SK-N-SH (cell line): ENCODE data around the gene CD79A. TPM values are rescaled to one million over a fixed set of nuclear protein-coding genes. Genes with fewer than 3 reads are reported as not detected.

Experiments used
- CTCF ChIA-PET: fragments of 300-600, 350-600 bp; formaldehyde crosslinking; extraction: SDS; loops from one replicate; lab custom pipeline; 2021; lab: Yijun Ruan, JAX
- POLR2A ChIA-PET: fragments of 350-600 bp; sonication (Branson Sonifier 250); formaldehyde crosslinking; extraction: SDS; loops from one replicate; lab custom pipeline; 2020; ENCODE audit warnings: antibody characterized with exemption, inconsistent platforms; lab: Yijun Ruan, JAX
- DNase-seq: peaks from one replicate; pipeline ENCODE4 v3.0.0; 2012
- H2AFZ ChIP-seq: fragments of 200-600 bp; sonication (generic); 2 replicates; pipeline ENCODE4 v1.8.1; 2016; ENCODE audit warnings: antibody characterized with exemption, mild to moderate bottlenecking, low read depth
- H3F3A ChIP-seq: fragments of 200-600 bp; sonication (generic); replicated peaks from 2 replicates; pipeline ENCODE3; 2016; ENCODE audit warnings: antibody characterized with exemption, mild to moderate bottlenecking; ENCODE audit not compliant: insufficient read depth
- H3K27ac ChIP-seq, 2 experiments: fragments of 200-500 bp in 1 of 2; fragments of 200-600 bp in 1 of 2; sonication (Bioruptor generic) in 1 of 2; sonication (generic), shearing (Covaris generic) in 1 of 2; 2 replicates each; pipeline versions ENCODE4 v1.5.1 to v1.6.1; 2014 to 2016; ENCODE audit warnings: low read depth in 2 of 2, inconsistent platforms in 1 of 2, low read length in 1 of 2, mild to moderate bottlenecking in 1 of 2, mixed read lengths in 1 of 2
- H3K27me3 ChIP-seq: fragments of 200-600 bp; sonication (generic), shearing (Covaris generic); 2 replicates; pipeline ENCODE4 v1.6.1; 2016; ENCODE audit warnings: mixed run types; ENCODE audit not compliant: insufficient read depth
- H3K36me3 ChIP-seq, 2 experiments: fragments of 200-500 bp in 1 of 2; fragments of 200-600 bp in 1 of 2; sonication (Bioruptor generic) in 1 of 2; sonication (generic) in 1 of 2; replicated peaks in 1 of 2; 2 replicates each; pipeline versions ENCODE3 to v1.5.1; 2014 to 2016; ENCODE audit warnings: low read length in 1 of 2, mild to moderate bottlenecking in 1 of 2; ENCODE audit not compliant: insufficient read depth in 2 of 2, control insufficient read depth in 1 of 2
- H3K4me1 ChIP-seq, 2 experiments: fragments of 200-500 bp in 1 of 2; fragments of 200-600 bp in 1 of 2; sonication (Bioruptor generic) in 1 of 2; sonication (generic), shearing (Covaris generic) in 1 of 2; 2 replicates each; pipeline versions ENCODE4 v1.5.1 to v1.6.1; 2014 to 2016; ENCODE audit warnings: low read depth in 1 of 2, low read length in 1 of 2, mixed run types in 1 of 2; ENCODE audit not compliant: insufficient read depth in 2 of 2, control insufficient read depth in 1 of 2
- H3K4me2 ChIP-seq: fragments of 200-600 bp; sonication (generic), shearing (Covaris generic); 2 replicates; pipeline ENCODE4 v1.6.1; 2017; ENCODE audit warnings: mixed run types
- H3K4me3 ChIP-seq, 2 experiments: fragments of 200-500 bp in 1 of 2; fragments of 200-600 bp in 1 of 2; sonication (Bioruptor generic) in 1 of 2; sonication (generic), shearing (Covaris generic) in 1 of 2; 2 replicates each; pipeline versions ENCODE4 v1.5.1 to v1.8.1; 2014 to 2016; ENCODE audit warnings: low read depth in 2 of 2, inconsistent platforms in 1 of 2, low read length in 1 of 2, mild to moderate bottlenecking in 1 of 2, mixed read lengths in 1 of 2, moderate library complexity in 1 of 2
- H3K79me2 ChIP-seq: fragments of 200-600 bp; sonication (generic); 2 replicates; pipeline ENCODE4 v1.8.1; 2017; ENCODE audit warnings: mild to moderate bottlenecking; ENCODE audit not compliant: insufficient read depth
- H3K9ac ChIP-seq: fragments of 200-600 bp; sonication (generic); 2 replicates; pipeline ENCODE4 v1.6.1; 2017; ENCODE audit warnings: mixed run types
- H3K9me2 ChIP-seq: fragments of 200-600 bp; sonication (generic); 2 replicates; pipeline ENCODE4 v1.6.1; 2017; ENCODE audit warnings: mixed run types
- H3K9me3 ChIP-seq: fragments of 200-600 bp; sonication (generic); 2 replicates; pipeline ENCODE4 v1.6.1; 2017; ENCODE audit warnings: mixed run types, mild to moderate bottlenecking, moderate library complexity
- H4K20me1 ChIP-seq: fragments of 200-600 bp; sonication (generic); 2 replicates; pipeline ENCODE4 v1.6.1; 2017; ENCODE audit warnings: mild to moderate bottlenecking, mixed run types; ENCODE audit not compliant: insufficient read depth
- ELF1 ChIP-seq: IDR thresholded peaks from 2 replicates; pipeline ENCODE4 v1.4.0; 2012
- FOSL2 ChIP-seq: IDR thresholded peaks from 2 replicates; pipeline ENCODE4 v1.4.0; 2012; ENCODE audit warnings: low read depth, mild to moderate bottlenecking, moderate library complexity, borderline replicate concordance
- FOXJ3 ChIP-seq: sonication (generic); formaldehyde crosslinking; IDR thresholded peaks from 2 replicates; pipeline ENCODE4 v1.5.1; 2020; ENCODE audit warnings: mild to moderate bottlenecking, missing genetic modification reagents
- FOXM1 ChIP-seq: IDR thresholded peaks from 2 replicates; pipeline ENCODE4 v1.4.0; 2012; ENCODE audit warnings: low read depth, mild to moderate bottlenecking
- GATA2 ChIP-seq: sonication (generic); formaldehyde crosslinking; IDR thresholded peaks from 2 replicates; pipeline ENCODE4 v1.5.0; 2020; ENCODE audit warnings: mild to moderate bottlenecking, missing genetic modification reagents
- MEF2A ChIP-seq: IDR thresholded peaks from 2 replicates; pipeline ENCODE4 v1.4.0; 2012; ENCODE audit warnings: low read depth, borderline replicate concordance
- NRF1 ChIP-seq: IDR thresholded peaks from 2 replicates; pipeline ENCODE4 v1.6.1; 2012; ENCODE audit warnings: low read depth, mild to moderate bottlenecking, low read length
- POLR2AphosphoS5 ChIP-seq: IDR thresholded peaks from 2 replicates; pipeline ENCODE4 v1.6.1; 2012; ENCODE audit warnings: low read depth, low read length
- RFX5 ChIP-seq: IDR thresholded peaks from 2 replicates; pipeline ENCODE4 v1.6.1; 2012; ENCODE audit warnings: mild to moderate bottlenecking, improper control_type of control experiment, low read length
- RXRA ChIP-seq: IDR thresholded peaks from 2 replicates; pipeline ENCODE4 v1.4.0; 2012; ENCODE audit warnings: low read depth, mild to moderate bottlenecking, borderline replicate concordance
- WGBS: methylation state at CpG from one replicate; pipeline ENCODE4 v1.1.6; 2017; ENCODE audit warnings: low lambda C conversion rate; 5-methylcytosine and 5-hydroxymethylcytosine counted together
- polyA plus RNA-seq, 3 experiments: library from polyadenylated mRNA; depleted of rRNA; stranded (reverse); fragments of >200 nt; gene quantifications; 2 replicates each; pipeline ENCODE4 v1.2.3, GENCODE V29; 2012
- TF ChIP-seq, protein P1 (sequence below): fragments of 200-600 bp; sonication (generic); IDR thresholded peaks from 2 replicates; pipeline ENCODE4 v1.6.1; 2017; ENCODE audit warnings: antibody characterized with exemption, mild to moderate bottlenecking, moderate library complexity
- TF ChIP-seq, protein P2 (sequence below): IDR thresholded peaks from 2 replicates; pipeline ENCODE4 v1.4.0; 2012; ENCODE audit warnings: low read depth, borderline replicate concordance
- TF ChIP-seq, protein P3 (sequence below): fragments of 150-350 bp; IDR thresholded peaks from 2 replicates; pipeline ENCODE4 v1.6.1; 2016; ENCODE audit warnings: mild to moderate bottlenecking, low read depth, low read length

The CD79A gene
- polyA plus RNA-seq, 1 of the 3 experiments (the other 2 are of a cell fraction) = 0.20 TPM

DNA sequence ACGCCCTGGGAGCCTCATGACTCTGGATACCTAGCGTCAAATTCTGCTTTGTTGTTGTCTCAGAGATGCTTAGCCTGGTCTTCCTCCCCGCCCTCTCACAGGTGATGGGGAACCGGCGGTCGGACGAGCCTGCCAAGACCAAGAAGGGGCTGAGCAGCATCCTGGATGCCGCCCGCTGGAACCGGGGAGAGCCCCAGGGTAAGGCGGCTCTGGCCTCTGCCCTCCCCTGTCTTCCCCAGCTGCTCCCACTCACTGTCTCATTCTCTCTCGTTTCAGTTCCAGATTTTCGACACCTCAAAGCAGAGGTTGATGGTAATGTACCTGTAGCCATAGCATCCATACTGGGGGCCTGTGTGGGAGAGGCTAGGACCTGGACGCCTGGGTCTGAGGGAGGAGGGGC is 17.3 kb downstream of the CD79A start:
- 0 out of 2 replicates have a peak, but pooled peaks cover 3% of the 10 kb centered on the region for H3K79me2 ChIP-seq
- no peak overlapping the region for H3K27ac ChIP-seq
- no peaks in the 10 kb centered on the region for H3K9me3 ChIP-seq
- TF ChIP-seq ELF1 (no peak), MEF2A (no peak), POLR2AphosphoS5 (no peak)
- H3K4me3 ChIP-seq = no peak overlapping the region
- no peak for DNase-seq
- H3K27me3 ChIP-seq = no peaks in the 10 kb centered on the region
- no peak overlapping the region for H3K4me2 ChIP-seq
- peaks cover 18 to 45% of the 10 kb centered on the region in 2 experiments for H3K36me3 ChIP-seq
- no peaks in the 10 kb centered on the region for H3F3A ChIP-seq
- H3K4me1 ChIP-seq = no peaks in the 10 kb centered on the region
- WGBS = 91% methylated on average over 13 of the region's 14 CpGs
- H3K9ac ChIP-seq = no peak overlapping the region
- H4K20me1 ChIP-seq = peaks cover 8% of the 10 kb centered on the region; the same call in 1 of the 2 replicates
- H3K9me2 ChIP-seq = no peaks in the 10 kb centered on the region
- no peak overlapping the region for H2AFZ ChIP-seq
- ChIA-PET CTCF (interaction anchor here (0.7 kb wide), 1 partner anchor 153 kb away, joined by 3 read pairs; no protein-coding TSS in a partner anchor), POLR2A (no interaction called here)

DNA sequence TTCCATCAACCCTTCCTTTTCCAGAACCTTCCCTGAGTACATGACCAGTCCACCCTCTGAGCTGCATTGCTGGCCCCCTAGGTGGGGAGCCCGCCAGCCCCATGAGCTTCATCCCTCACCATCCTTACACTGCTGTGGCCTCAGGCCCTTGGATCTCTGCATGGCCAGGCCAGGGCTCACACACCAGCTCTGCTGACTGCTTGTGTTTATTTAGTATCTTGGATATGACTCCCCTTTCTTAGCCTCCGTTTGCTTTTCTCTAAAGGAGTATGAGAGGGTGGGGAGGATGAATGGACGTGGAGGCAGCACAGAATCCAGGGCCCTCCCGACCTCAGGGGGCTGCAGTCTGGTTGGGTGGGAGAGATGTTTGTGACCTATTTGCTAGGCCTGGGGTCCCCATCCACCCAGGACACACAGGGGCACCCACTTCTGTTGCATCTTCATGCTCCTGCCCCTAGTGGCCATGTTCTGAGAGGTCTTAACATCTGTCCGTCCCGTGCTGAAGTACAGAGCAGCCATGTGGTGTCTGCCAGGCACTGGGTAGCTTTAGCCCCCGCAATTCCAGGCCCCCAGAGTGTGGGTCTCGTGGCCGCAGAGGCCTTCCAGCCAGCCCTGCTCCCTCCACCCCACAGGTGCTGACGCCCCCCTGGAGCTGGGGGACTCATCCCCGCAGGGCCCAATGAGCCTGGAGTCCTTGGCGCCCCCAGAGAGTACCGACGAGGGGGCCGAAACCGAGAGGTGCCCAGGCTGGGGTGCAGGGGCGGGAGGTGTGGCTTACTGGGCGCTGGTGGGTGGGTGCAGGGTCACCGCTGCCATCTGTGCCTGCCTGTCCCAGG is 18.9 kb downstream of the CD79A start:
- no peak overlapping the region for H3K4me2 ChIP-seq
- H3K27me3 ChIP-seq = no peaks in the 10 kb centered on the region
- 76% methylated on average over 10 of the region's 19 CpGs for whole genome bisulfite sequencing
- no peak overlapping the region for H3K27ac ChIP-seq
- POLR2A ChIA-PET = no interaction called here
- no peaks in the 10 kb centered on the region for H3F3A ChIP-seq
- H3K9me3 ChIP-seq = no peaks in the 10 kb centered on the region
- H3K9ac ChIP-seq = no peak overlapping the region
- DNase-seq = no peak
- H3K4me3 ChIP-seq = no peak overlapping the region
- H3K4me1 ChIP-seq = no peaks in the 10 kb centered on the region
- no peaks in the 10 kb centered on the region for H3K79me2 ChIP-seq
- CTCF ChIA-PET = interaction anchor here (0.5 to 1.7 kb wide), 2 partner anchors 9 kb away, joined by 3 to 4 read pairs; no protein-coding TSS in a partner anchor
- no peak overlapping the region for H2AFZ ChIP-seq
- H4K20me1 ChIP-seq = peaks cover 6% of the 10 kb centered on the region; the same call in 1 of the 2 replicates
- H3K9me2 ChIP-seq = no peaks in the 10 kb centered on the region
- TF ChIP-seq RXRA = no peak
- TF ChIP-seq, protein P1, sequence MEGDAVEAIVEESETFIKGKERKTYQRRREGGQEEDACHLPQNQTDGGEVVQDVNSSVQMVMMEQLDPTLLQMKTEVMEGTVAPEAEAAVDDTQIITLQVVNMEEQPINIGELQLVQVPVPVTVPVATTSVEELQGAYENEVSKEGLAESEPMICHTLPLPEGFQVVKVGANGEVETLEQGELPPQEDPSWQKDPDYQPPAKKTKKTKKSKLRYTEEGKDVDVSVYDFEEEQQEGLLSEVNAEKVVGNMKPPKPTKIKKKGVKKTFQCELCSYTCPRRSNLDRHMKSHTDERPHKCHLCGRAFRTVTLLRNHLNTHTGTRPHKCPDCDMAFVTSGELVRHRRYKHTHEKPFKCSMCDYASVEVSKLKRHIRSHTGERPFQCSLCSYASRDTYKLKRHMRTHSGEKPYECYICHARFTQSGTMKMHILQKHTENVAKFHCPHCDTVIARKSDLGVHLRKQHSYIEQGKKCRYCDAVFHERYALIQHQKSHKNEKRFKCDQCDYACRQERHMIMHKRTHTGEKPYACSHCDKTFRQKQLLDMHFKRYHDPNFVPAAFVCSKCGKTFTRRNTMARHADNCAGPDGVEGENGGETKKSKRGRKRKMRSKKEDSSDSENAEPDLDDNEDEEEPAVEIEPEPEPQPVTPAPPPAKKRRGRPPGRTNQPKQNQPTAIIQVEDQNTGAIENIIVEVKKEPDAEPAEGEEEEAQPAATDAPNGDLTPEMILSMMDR = peak; percentile 43
- peaks cover 14 to 42% of the 10 kb centered on the region in 2 experiments for H3K36me3 ChIP-seq

DNA sequence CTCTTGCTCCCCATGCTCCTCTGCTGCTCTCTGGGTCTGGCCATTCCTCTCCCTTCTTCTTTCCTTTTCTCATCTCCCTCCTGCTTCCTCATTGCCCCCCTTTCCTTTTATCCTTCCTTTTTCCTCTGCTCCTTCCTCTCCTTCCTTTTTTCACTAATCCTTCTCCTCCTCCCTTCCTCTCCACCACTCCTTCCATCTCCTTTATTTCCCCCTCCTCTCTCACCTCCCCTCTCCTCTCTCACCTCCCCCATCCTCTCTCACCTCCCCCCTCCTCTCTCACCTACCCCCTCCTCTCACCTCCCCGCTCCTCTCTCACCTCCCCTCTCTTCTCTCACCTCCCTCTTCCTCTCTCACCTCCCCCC is 19.5 kb downstream of the CD79A start:
- DNase-seq = no peak
- ChIA-PET CTCF (interaction anchor here (0.5 to 1.7 kb wide), 2 partner anchors 8 to 10 kb away, joined by 3 to 4 read pairs; no protein-coding TSS in a partner anchor), POLR2A (no interaction called here)
- H3K4me2 ChIP-seq = no peak overlapping the region
- no peak overlapping the region for H2AFZ ChIP-seq
- H3K9me3 ChIP-seq = no peaks in the 10 kb centered on the region
- H3K9ac ChIP-seq = no peak overlapping the region
- no peak overlapping the region for H3K4me3 ChIP-seq
- no peaks in the 10 kb centered on the region for H3K4me1 ChIP-seq
- peaks cover 17 to 42% of the 10 kb centered on the region in 2 experiments for H3K36me3 ChIP-seq
- no peaks in the 10 kb centered on the region for H3K79me2 ChIP-seq
- H3K9me2 ChIP-seq = no peaks in the 10 kb centered on the region
- no peaks in the 10 kb centered on the region for H3K27me3 ChIP-seq
- H4K20me1 ChIP-seq = no peaks in the 10 kb centered on the region
- 95% methylated on average over 1 of the region's 1 CpG for WGBS
- no peaks in the 10 kb centered on the region for H3F3A ChIP-seq
- no peak overlapping the region for H3K27ac ChIP-seq
- TF ChIP-seq RFX5 = no peak
- TF ChIP-seq ELF1 = no peak
- TF ChIP-seq GATA2 (CRISPR knock-in tag) = no peak
- TF ChIP-seq FOXM1 = no peak
- TF ChIP-seq POLR2AphosphoS5 = no peak
- TF ChIP-seq FOSL2 = no peak
- no peak for TF ChIP-seq FOXJ3 (CRISPR knock-in tag)
- TF ChIP-seq, protein P1 = no peak
- TF ChIP-seq, protein P2, sequence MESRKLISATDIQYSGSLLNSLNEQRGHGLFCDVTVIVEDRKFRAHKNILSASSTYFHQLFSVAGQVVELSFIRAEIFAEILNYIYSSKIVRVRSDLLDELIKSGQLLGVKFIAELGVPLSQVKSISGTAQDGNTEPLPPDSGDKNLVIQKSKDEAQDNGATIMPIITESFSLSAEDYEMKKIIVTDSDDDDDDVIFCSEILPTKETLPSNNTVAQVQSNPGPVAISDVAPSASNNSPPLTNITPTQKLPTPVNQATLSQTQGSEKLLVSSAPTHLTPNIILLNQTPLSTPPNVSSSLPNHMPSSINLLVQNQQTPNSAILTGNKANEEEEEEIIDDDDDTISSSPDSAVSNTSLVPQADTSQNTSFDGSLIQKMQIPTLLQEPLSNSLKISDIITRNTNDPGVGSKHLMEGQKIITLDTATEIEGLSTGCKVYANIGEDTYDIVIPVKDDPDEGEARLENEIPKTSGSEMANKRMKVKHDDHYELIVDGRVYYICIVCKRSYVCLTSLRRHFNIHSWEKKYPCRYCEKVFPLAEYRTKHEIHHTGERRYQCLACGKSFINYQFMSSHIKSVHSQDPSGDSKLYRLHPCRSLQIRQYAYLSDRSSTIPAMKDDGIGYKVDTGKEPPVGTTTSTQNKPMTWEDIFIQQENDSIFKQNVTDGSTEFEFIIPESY = no peak
- TF ChIP-seq NRF1 = no peak
- TF ChIP-seq, protein P3, sequence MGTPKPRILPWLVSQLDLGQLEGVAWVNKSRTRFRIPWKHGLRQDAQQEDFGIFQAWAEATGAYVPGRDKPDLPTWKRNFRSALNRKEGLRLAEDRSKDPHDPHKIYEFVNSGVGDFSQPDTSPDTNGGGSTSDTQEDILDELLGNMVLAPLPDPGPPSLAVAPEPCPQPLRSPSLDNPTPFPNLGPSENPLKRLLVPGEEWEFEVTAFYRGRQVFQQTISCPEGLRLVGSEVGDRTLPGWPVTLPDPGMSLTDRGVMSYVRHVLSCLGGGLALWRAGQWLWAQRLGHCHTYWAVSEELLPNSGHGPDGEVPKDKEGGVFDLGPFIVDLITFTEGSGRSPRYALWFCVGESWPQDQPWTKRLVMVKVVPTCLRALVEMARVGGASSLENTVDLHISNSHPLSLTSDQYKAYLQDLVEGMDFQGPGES = no peak
